NT2/D1 (cell line): ENCODE results near the gene TCEAL5.
"Not testable (repeated sequence)": the region's sequence is repeated elsewhere in the genome, so short reads cannot be mapped to it uniquely, and the experiment has no call there.

Experiments
- DNase-seq: peaks from one replicate; pipeline ENCODE4 v3.0.0-alpha.2; 2011; ENCODE audit warnings: low read depth, low spot score
- H3K27me3 ChIP-seq: 2 replicates; pipeline ENCODE4 v1.6.0; 2011; ENCODE audit warnings: mild to moderate bottlenecking; ENCODE audit not compliant: insufficient read length, insufficient read depth
- H3K36me3 ChIP-seq: 2 replicates; pipeline ENCODE4 v1.6.1; 2011; ENCODE audit warnings: mild to moderate bottlenecking, low read length, mixed read lengths; ENCODE audit not compliant: insufficient read depth, insufficient read length
- H3K4me1 ChIP-seq: 2 replicates; pipeline ENCODE4 v1.5.1; 2011; ENCODE audit not compliant: insufficient read depth, insufficient read length
- H3K4me3 ChIP-seq: 2 replicates; pipeline ENCODE4 v1.5.1; 2011; ENCODE audit warnings: low read depth; ENCODE audit not compliant: insufficient read length
- H3K9ac ChIP-seq: 2 replicates; pipeline ENCODE4 v1.6.0; 2011; ENCODE audit warnings: low read depth; ENCODE audit not compliant: insufficient read length
- H3K9me3 ChIP-seq: 2 replicates; pipeline ENCODE4 v1.5.1; 2011; ENCODE audit warnings: mild to moderate bottlenecking, low read length; ENCODE audit not compliant: insufficient read depth
- SUZ12 ChIP-seq: IDR thresholded peaks from 2 replicates; pipeline ENCODE4 v1.6.1; 2011; ENCODE audit not compliant: insufficient read length, insufficient read depth; ENCODE audit errors: extremely low read depth
- YY1 ChIP-seq: IDR thresholded peaks from 2 replicates; pipeline ENCODE4 v1.6.1; 2011; ENCODE audit not compliant: insufficient read length, insufficient read depth
- ZNF274 ChIP-seq: IDR thresholded peaks from 2 replicates; pipeline ENCODE4 v1.6.1; 2011; ENCODE audit warnings: mild to moderate bottlenecking, low read depth, low read length

The TCEAL5 gene

GRCh38 chrX:103253608-103254007 lies 22.9 kb downstream of the TCEAL5 start:
- Histone ChIP-seq H3K27me3 (no peaks in the 10 kb centered on the region), H3K4me1 (no peaks in the 10 kb centered on the region), H3K4me3 (peak overlapping the region; percentile 83), H3K36me3 (peaks cover 20% of the 10 kb centered on the region), H3K9ac (peak overlapping the region; percentile 34), H3K9me3 (no peaks in the 10 kb centered on the region)
- TF ChIP-seq ZNF274 = no peak
- no peak for DNase-seq

- no peaks in the 10 kb centered on the region for H3K9me3 ChIP-seq
- no peak overlapping the region for H3K9ac ChIP-seq
- no peaks in the 10 kb centered on the region for H3K4me1 ChIP-seq
- H3K27me3 ChIP-seq = no peaks in the 10 kb centered on the region
- TF ChIP-seq ZNF274 (no peak), YY1 (no peak), SUZ12 (no peak)
- H3K4me3 ChIP-seq = no peak overlapping the region
- DNase-seq = no peak
- H3K36me3 ChIP-seq = peaks cover 20% of the 10 kb centered on the region
These were observed 25.6 kb downstream of the TCEAL5 start for GRCh38 chrX:103250977-103251376.

- H3K9me3 ChIP-seq = no peaks in the 10 kb centered on the region
- H3K27me3 ChIP-seq = no peaks in the 10 kb centered on the region
- H3K36me3 ChIP-seq = peaks cover 20% of the 10 kb centered on the region
- H3K9ac ChIP-seq = no peak overlapping the region
- no peak overlapping the region for H3K4me3 ChIP-seq
- DNase-seq = no peak
- no peaks in the 10 kb centered on the region for H3K4me1 ChIP-seq
- TF ChIP-seq YY1 = no peak
- TF ChIP-seq SUZ12 = no peak
- TF ChIP-seq ZNF274 = no peak
These were observed 26.7 kb downstream of the TCEAL5 start for GRCh38 chrX:103249805-103250204.

GRCh38 chrX:103248553-103248952 lies 28.0 kb downstream of the TCEAL5 start:
- Histone ChIP-seq H3K27me3 (no peaks in the 10 kb centered on the region), H3K9ac (no peak overlapping the region)
- DNase-seq = no peak

GRCh38 chrX:103240155-103240554 lies 36.4 kb downstream of the TCEAL5 start:
- no peaks in the 10 kb centered on the region for H3K4me1 ChIP-seq
- H3K9ac ChIP-seq = no peak overlapping the region
- TF ChIP-seq YY1 = no peak
- H3K9me3 ChIP-seq = no peaks in the 10 kb centered on the region
- no peak overlapping the region for H3K4me3 ChIP-seq
- no peaks in the 10 kb centered on the region for H3K36me3 ChIP-seq
- peaks cover 2% of the 10 kb centered on the region for H3K27me3 ChIP-seq
- DNase-seq = no peak

More at GRCh38 chrX:103248553-103248952, 28.0 kb downstream of the TCEAL5 start:
- Histone ChIP-seq H3K9me3 (no peaks in the 10 kb centered on the region), H3K4me1 (no peaks in the 10 kb centered on the region), H3K4me3 (no peak overlapping the region), H3K36me3 (peaks cover 14% of the 10 kb centered on the region)
- no peak for TF ChIP-seq ZNF274
- TF ChIP-seq YY1 = no peak
- no peak for TF ChIP-seq SUZ12

GRCh38 chrX:103236296-103236695 lies 40.3 kb downstream of the TCEAL5 start:
- H3K27me3 ChIP-seq = no peaks in the 10 kb centered on the region
- no peak for TF ChIP-seq YY1
- TF ChIP-seq ZNF274 = no peak
- no peak for TF ChIP-seq SUZ12
- no peaks in the 10 kb centered on the region for H3K36me3 ChIP-seq
- H3K4me3 ChIP-seq = no peak overlapping the region
- DNase-seq = no peak
- no peak overlapping the region for H3K9ac ChIP-seq
- no peaks in the 10 kb centered on the region for H3K4me1 ChIP-seq
- no peaks in the 10 kb centered on the region for H3K9me3 ChIP-seq

- DNase-seq, H3K9ac ChIP-seq, H3K27me3 ChIP-seq, H3K4me1 ChIP-seq, H3K9me3 ChIP-seq, H3K4me3 ChIP-seq, H3K36me3 ChIP-seq: not testable (repeated sequence)
These were observed 40.9 kb downstream of the TCEAL5 start for GRCh38 chrX:103235608-103236007.

- Histone ChIP-seq H3K4me3 (no peak overlapping the region), H3K9me3 (no peaks in the 10 kb centered on the region), H3K27me3 (no peaks in the 10 kb centered on the region), H3K9ac (no peak overlapping the region), H3K4me1 (no peaks in the 10 kb centered on the region), H3K36me3 (no peaks in the 10 kb centered on the region)
- no peak for DNase-seq
- TF ChIP-seq SUZ12 (no peak), YY1 (no peak), ZNF274 (no peak)
These were observed 41.7 kb downstream of the TCEAL5 start for GRCh38 chrX:103234869-103235268.
